ENCODE data around the gene FXYD5. TPM values are rescaled to one million over a fixed set of nuclear protein-coding genes. Genes with fewer than 3 reads are reported as not detected.

The FXYD5 gene
- total RNA-seq, 1 donor from 2014 or later = 135 TPM

- Histone ChIP-seq H3K27me3 (ENCODE audit: control insufficient read depth, insufficient read depth, low read length) (peaks cover 3% of the 10 kb centered on the region), H3K4me3 (ENCODE audit: low read depth, low read length) (no peak overlapping the region), H3K36me3 (ENCODE audit: control insufficient read depth, insufficient read depth, low read length) (no peaks in the 10 kb centered on the region)
- no peak for DNase-seq (ENCODE audit: low read depth)
- no peak for TF ChIP-seq CTCF (IDR thresholded peaks at IDR 0.05; ENCODE audit: insufficient read depth, low read length, poor library complexity, severe bottlenecking)
Observed at GRCh38 chr19:35155981-35156672, 1.6 kb downstream of the FXYD5 start.

- no peak for DNase-seq (ENCODE audit: low read depth)
- peaks cover 3% of the 10 kb centered on the region for H3K27me3 ChIP-seq (ENCODE audit: control insufficient read depth, insufficient read depth, low read length)
- H3K36me3 ChIP-seq (ENCODE audit: control insufficient read depth, insufficient read depth, low read length) = no peaks in the 10 kb centered on the region
- TF ChIP-seq CTCF (IDR thresholded peaks at IDR 0.05; ENCODE audit: insufficient read depth, low read length, poor library complexity, severe bottlenecking) = no peak
- H3K4me3 ChIP-seq (ENCODE audit: low read depth, low read length) = no peak overlapping the region
Observed at GRCh38 chr19:35156673-35157014, 2.1 kb downstream of the FXYD5 start.

- no peak overlapping the region for H3K4me3 ChIP-seq (ENCODE audit: low read depth, low read length)
- no peaks in the 10 kb centered on the region for H3K36me3 ChIP-seq (ENCODE audit: control insufficient read depth, insufficient read depth, low read length)
- peaks cover 3% of the 10 kb centered on the region for H3K27me3 ChIP-seq (ENCODE audit: control insufficient read depth, insufficient read depth, low read length)
- TF ChIP-seq CTCF (IDR thresholded peaks at IDR 0.05; ENCODE audit: insufficient read depth, low read length, poor library complexity, severe bottlenecking) = no peak
- no peak for DNase-seq (ENCODE audit: low read depth)
Observed at GRCh38 chr19:35157431-35157830, 2.9 kb downstream of the FXYD5 start.

GRCh38 chr19:35159606-35160005 lies 5.1 kb downstream of the FXYD5 start:
- TF ChIP-seq CTCF (IDR thresholded peaks at IDR 0.05; ENCODE audit: insufficient read depth, low read length, poor library complexity, severe bottlenecking) = no peak
- no peaks in the 10 kb centered on the region for H3K27me3 ChIP-seq (ENCODE audit: control insufficient read depth, insufficient read depth, low read length)
- no peak overlapping the region for H3K4me3 ChIP-seq (ENCODE audit: low read depth, low read length)
- no peak for DNase-seq (ENCODE audit: low read depth)
- H3K36me3 ChIP-seq (ENCODE audit: control insufficient read depth, insufficient read depth, low read length) = no peaks in the 10 kb centered on the region

- TF ChIP-seq CTCF (IDR thresholded peaks at IDR 0.05; ENCODE audit: insufficient read depth, low read length, poor library complexity, severe bottlenecking) = no peak
- Histone ChIP-seq H3K27me3 (ENCODE audit: control insufficient read depth, insufficient read depth, low read length) (no peaks in the 10 kb centered on the region), H3K4me3 (ENCODE audit: low read depth, low read length) (no peak overlapping the region), H3K36me3 (ENCODE audit: control insufficient read depth, insufficient read depth, low read length) (no peaks in the 10 kb centered on the region)
- DNase-seq (ENCODE audit: low read depth) = no peak
Observed at GRCh38 chr19:35160629-35161433, 6.3 kb downstream of the FXYD5 start.
